Endothelial cell of umbilical vein (primary cell): ENCODE results near the gene USPL1.

Experiments
- CTCF ChIP-seq, 2 donors: IDR thresholded peaks; 1 replicate in 1 of 2; 2 replicates in 1 of 2; pipeline ENCODE4 v1.5.1; 2011; ENCODE audit warnings: low read length in 2 of 2, mild to moderate bottlenecking in 2 of 2, moderate library complexity in 2 of 2, control low read depth in 1 of 2, inconsistent platforms in 1 of 2, low read depth in 1 of 2; ENCODE audit not compliant: insufficient read depth in 1 of 2; ENCODE audit errors: extremely low read depth in 1 of 2
- EZH2 ChIP-seq: IDR thresholded peaks from 2 replicates; pipeline ENCODE4 v1.6.1; 2012; ENCODE audit warnings: borderline replicate concordance, low read depth, mild to moderate bottlenecking, moderate library complexity, low read length, inconsistent platforms; ENCODE audit not compliant: severe bottlenecking
- FOS ChIP-seq: IDR thresholded peaks from 2 replicates; pipeline ENCODE4 v1.6.1; 2011; ENCODE audit warnings: mild to moderate bottlenecking, low read length, moderate library complexity, borderline replicate concordance; ENCODE audit not compliant: insufficient read depth
- JUN ChIP-seq: IDR thresholded peaks from 2 replicates; pipeline ENCODE4 v1.6.1; 2011; ENCODE audit warnings: borderline replicate concordance, low read depth; ENCODE audit not compliant: insufficient read length, insufficient read depth
- MYC ChIP-seq: IDR thresholded peaks from one replicate; pipeline ENCODE4 v1.6.1; 2011; ENCODE audit warnings: mild to moderate bottlenecking, low read depth, low read length
- POLR2A ChIP-seq: IDR thresholded peaks from 2 replicates; pipeline ENCODE4 v1.6.1; 2012; ENCODE audit warnings: low read depth, mild to moderate bottlenecking, control low read depth, low read length
- POLR2AphosphoS5 ChIP-seq: IDR thresholded peaks from 2 replicates; pipeline ENCODE4 v1.6.1; 2012; ENCODE audit warnings: low read depth, mild to moderate bottlenecking, control low read depth, low read length, moderate library complexity; ENCODE audit not compliant: insufficient read depth
- TF ChIP-seq, protein P1 (sequence below): IDR thresholded peaks from 2 replicates; pipeline ENCODE4 v1.6.1; 2011; ENCODE audit not compliant: insufficient read depth, insufficient read length

- TF ChIP-seq POLR2A (no peak), CTCF (IDR thresholded peaks at IDR 0.05; ENCODE audit: extremely low read depth in 1 of 2, insufficient read depth in 1 of 2, low read depth in 1 of 2, low read length in 2 of 2) (no peak), FOS (no peak), JUN (no peak), POLR2AphosphoS5 (no peak), EZH2 (no peak), MYC (no peak)
- TF ChIP-seq, protein P1, sequence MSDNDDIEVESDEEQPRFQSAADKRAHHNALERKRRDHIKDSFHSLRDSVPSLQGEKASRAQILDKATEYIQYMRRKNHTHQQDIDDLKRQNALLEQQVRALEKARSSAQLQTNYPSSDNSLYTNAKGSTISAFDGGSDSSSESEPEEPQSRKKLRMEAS, result no peak
Measured at GRCh38 chr13:30601836-30602235, 15.9 kb upstream of the USPL1 start.
